Raji (cell line): Measurements from ENCODE around the gene CD40.

Experiments
- POLR2A ChIP-seq: IDR thresholded peaks from 2 replicates; pipeline ENCODE4 v1.6.1; 2011; ENCODE audit warnings: low read depth, low read length, control low read depth; ENCODE audit not compliant: insufficient read depth

Gene CD40

DNA sequence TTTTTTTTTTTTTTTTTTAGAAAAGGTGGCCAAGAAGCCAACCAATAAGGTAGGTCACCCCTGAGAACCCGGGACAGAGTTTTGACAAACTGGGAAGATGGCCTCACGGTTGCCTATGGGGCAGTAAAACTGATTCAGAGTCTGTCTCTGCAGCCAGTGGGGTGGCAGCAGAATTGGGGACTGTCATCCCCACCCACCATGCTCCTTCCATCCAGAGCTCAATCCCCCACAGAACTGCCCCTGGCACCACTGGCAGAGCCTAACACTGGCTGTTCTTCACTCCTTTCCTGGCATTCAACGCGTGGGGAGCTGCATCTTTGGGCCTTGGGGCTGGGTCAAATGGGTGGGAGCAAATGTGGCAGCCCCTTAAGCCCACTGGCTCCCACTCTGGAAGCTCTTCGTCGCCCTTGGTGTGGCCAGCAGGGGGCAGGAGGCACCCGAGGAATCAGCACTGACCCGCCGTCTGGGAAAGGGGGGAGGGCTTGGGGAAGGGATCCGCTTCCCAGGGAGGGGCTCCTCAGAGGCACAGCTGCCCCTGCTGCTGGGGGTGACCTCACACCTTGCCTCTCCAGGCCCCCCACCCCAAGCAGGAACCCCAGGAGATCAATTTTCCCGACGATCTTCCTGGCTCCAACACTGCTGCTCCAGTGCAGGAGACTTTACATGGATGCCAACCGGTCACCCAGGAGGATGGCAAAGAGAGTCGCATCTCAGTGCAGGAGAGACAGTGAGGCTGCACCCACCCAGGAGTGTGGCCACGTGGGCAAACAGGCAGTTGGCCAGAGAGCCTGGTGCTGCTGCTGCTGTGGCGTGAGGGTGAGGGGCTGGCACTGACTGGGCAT is 10.4 kb downstream of the CD40 start:
- TF ChIP-seq POLR2A: no peak

GRCh38 chr20:46129955-46130481 is 11.9 kb downstream of the CD40 start:
- no peak for TF ChIP-seq POLR2A

- TF ChIP-seq POLR2A: no peak
These were observed 12.4 kb downstream of the CD40 start for GRCh38 chr20:46130534-46130933.

GRCh38 chr20:46131396-46131795 is 13.3 kb downstream of the CD40 start:
- TF ChIP-seq POLR2A: no peak

- TF ChIP-seq POLR2A: no peak
These were observed 14.6 kb downstream of the CD40 start for GRCh38 chr20:46132705-46133120.

- TF ChIP-seq POLR2A: no peak
These were observed 16.0 kb downstream of the CD40 start for GRCh38 chr20:46133886-46134654.

- no peak for TF ChIP-seq POLR2A
These were observed 16.6 kb downstream of the CD40 start for GRCh38 chr20:46134716-46135115.

DNA sequence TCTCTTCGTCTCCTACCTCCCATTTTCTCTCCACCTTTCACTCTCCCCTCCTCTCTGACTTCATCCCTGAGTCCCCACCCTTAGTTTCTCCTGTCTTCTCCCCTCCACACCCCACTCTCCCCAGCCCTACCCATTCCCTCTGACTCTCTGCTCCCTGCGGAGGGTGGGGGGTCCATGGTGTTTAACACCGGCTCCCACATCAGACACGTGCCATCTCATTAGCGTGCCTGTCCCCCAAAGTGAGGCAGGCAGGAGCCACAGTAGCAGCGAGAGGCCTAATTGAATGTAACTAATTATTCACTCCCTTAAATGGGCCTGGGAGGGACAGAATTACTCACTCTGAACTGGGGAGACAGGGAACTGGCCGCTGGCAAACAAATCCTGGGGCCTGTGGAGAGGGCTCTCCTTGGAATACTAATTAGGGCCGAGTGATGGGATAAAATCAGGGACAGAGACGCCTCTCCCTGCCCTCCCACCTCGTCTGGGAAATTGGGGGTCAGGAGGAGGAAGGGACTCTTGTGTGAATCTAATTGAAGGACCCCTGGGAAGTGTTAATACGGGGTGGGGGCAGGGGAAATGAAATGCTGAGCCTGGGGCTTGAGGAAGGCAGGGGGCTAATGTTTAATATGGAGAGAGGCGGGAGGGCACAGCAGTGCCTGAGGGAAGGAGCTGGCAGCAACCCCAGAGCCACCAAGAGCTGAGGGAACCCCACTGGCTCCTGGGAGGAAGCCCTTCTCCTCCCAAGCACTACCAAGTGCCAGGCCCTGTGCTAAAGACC is 17.9 kb downstream of the CD40 start:
- no peak for TF ChIP-seq POLR2A

- no peak for TF ChIP-seq POLR2A
These were observed 19.7 kb downstream of the CD40 start for GRCh38 chr20:46137816-46138215.

DNA sequence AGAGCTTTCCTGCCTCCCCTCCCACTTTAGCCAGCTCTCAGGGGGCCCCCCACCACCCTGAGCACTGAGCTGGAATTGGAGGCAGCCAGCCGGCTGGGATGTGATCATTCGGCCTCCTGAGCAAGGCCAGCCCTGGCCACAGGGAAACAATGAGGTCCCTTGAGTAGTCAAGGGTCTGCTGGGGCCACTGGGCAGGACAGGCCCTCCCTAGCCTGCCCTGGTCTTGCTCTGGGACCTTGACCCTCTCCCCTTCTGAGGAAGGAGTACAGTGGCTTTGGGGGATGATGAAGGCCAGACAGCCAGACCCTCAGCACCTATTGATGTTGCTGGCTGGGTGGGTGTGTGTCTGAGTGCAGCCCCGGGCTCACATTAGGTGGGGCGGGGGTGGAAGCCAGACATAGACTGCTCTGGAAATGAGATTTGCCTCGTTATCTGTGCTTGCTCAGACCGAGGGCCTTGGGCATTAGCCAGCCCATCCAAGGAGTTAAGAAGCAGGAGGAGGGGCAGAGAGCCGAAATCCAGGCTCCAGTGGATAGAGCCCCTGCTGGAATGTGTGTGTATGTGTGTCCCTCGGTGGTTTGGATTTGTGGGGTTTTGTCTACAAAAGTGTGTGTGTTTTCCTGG is 21.3 kb downstream of the CD40 start:
- TF ChIP-seq POLR2A: no peak

DNA sequence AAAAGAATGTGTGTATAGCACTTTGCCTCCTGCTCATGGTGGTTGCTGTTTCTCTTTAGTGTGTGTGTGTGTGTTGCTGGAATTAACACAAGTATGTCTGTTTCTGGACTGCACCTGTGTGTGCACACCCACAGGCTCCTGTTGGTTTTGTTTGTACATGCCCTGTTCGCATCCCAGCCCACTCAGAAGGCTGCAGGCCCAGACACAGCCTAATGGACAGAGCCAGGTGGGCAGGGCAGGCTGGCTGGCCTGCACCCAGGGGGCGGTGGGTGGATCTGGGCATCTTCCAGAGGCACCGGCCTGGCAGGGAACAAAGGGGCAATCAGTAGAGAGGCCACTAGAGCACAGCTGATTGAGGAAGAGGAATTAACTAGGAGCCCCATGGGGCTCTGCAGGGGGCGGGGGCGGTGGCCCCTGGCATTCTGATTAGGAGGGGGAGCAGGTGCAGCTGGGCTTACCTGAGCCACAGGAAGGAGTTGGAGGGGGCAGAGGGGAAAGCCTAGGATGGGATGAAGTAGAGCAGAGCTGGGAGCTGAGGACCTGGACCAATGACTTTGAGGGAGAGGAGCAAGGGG is 21.9 kb downstream of the CD40 start:
- no peak for TF ChIP-seq POLR2A

DNA sequence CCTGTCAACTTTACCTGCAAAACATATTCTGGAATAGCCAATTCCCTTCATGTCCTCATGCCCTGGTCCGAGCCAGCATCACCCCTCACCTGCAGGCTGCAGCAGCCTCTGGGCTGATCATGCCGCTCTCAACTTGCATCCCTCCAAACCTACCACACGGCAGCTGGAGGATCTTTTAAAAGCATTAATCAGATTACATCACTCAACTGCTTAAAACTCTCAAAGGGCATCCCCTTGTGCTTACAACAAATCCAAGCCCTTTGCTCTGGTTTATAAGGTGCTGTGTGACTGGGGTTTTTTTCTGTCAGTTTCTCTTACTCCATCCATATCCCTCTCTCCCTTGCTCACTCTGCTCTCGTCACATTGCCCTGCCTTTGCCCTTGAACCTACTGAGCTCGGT is 24.0 kb downstream of the CD40 start:
- no peak for TF ChIP-seq POLR2A

- TF ChIP-seq POLR2A: no peak
These were observed 26.4 kb downstream of the CD40 start for GRCh38 chr20:46144432-46145025.

DNA sequence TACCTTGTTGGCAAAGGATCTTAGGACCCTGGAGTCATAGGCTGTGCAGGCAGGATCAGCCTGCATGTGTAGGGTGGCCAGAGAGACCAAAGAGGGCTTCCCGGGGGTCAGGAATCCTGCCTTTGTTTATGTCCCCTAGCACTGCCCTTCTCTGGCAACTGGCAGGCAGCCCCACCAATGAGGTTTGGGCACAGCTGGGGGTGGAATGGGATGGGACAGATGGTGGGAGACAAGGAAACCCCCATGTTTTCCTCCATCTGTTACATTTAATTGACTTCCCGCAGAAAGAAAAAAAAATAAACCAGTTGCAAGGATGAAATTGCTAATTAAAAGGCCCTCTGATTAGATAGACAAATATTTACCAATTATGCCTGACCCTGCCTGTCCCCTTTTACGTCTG is 27.6 kb downstream of the CD40 start:
- TF ChIP-seq POLR2A: no peak
